Mesenchymal stem cell (in vitro differentiated cells and primary cell): ENCODE measurements around the gene QSOX1.

ENCODE experiments used
- DNase-seq: peaks from one replicate; pipeline ENCODE4 v3.0.0-alpha.2; 2013
- H2AFZ ChIP-seq: one replicate; pipeline ENCODE4 v1.6.1; 2013; ENCODE audit warnings: low read depth, mild to moderate bottlenecking, control low read depth, inconsistent platforms, low read length, moderate library complexity
- H2AK5ac ChIP-seq: 2 replicates; pipeline ENCODE4 v1.6.1; 2013; ENCODE audit warnings: low read length, moderate library complexity, mild to moderate bottlenecking, inconsistent platforms; ENCODE audit not compliant: severe bottlenecking
- H2BK120ac ChIP-seq: one replicate; pipeline ENCODE4 v1.6.1; 2013; ENCODE audit warnings: low read depth, mild to moderate bottlenecking, inconsistent platforms, low read length, moderate library complexity
- H2BK12ac ChIP-seq, 2 experiments: one replicate each; pipeline ENCODE4 v1.6.1; 2013; ENCODE audit warnings: inconsistent platforms in 2 of 2, low read length in 2 of 2, mild to moderate bottlenecking in 2 of 2, moderate library complexity in 2 of 2, control low read depth in 1 of 2
- H2BK15ac ChIP-seq: one replicate; pipeline ENCODE4 v1.6.1; 2013; ENCODE audit warnings: mild to moderate bottlenecking, low read depth, inconsistent platforms; ENCODE audit not compliant: poor library complexity, severe bottlenecking
- H2BK5ac ChIP-seq: 2 replicates; pipeline ENCODE4 v1.6.1; 2013; ENCODE audit warnings: low read depth, mild to moderate bottlenecking, low read length, control low read depth, inconsistent platforms; ENCODE audit not compliant: poor library complexity, severe bottlenecking
- H3K14ac ChIP-seq, 2 experiments: one replicate each; pipeline ENCODE4 v1.6.1; 2013; ENCODE audit warnings: inconsistent platforms in 2 of 2, low read length in 2 of 2, control low read depth in 1 of 2, mild to moderate bottlenecking in 1 of 2, moderate library complexity in 1 of 2
- H3K18ac ChIP-seq, 2 experiments: one replicate each; pipeline ENCODE4 v1.6.1; 2013; ENCODE audit warnings: inconsistent platforms in 2 of 2, low read length in 2 of 2, control low read depth in 1 of 2, low read depth in 1 of 2, mild to moderate bottlenecking in 1 of 2
- H3K23ac ChIP-seq, 2 experiments: one replicate each; pipeline ENCODE4 v1.6.1; 2013; ENCODE audit warnings: inconsistent platforms in 2 of 2, low read length in 2 of 2, mild to moderate bottlenecking in 2 of 2, moderate library complexity in 2 of 2, control low read depth in 1 of 2
- H3K27ac ChIP-seq: 2 replicates; pipeline ENCODE4 v1.5.1; 2013; ENCODE audit warnings: mild to moderate bottlenecking, moderate library complexity, low read length, control low read depth, inconsistent platforms; ENCODE audit not compliant: poor library complexity, severe bottlenecking
- H3K27me3 ChIP-seq, 2 experiments: 2 replicates each; pipeline versions ENCODE4 v1.6.1 to v1.7.0; 2013; ENCODE audit warnings: low read length in 2 of 2, mild to moderate bottlenecking in 2 of 2, moderate library complexity in 2 of 2, control low read depth in 1 of 2, inconsistent platforms in 1 of 2; ENCODE audit not compliant: control insufficient read depth in 1 of 2, insufficient read depth in 1 of 2
- H3K36me3 ChIP-seq, 2 experiments: 2 replicates each; pipeline versions ENCODE4 v1.6.1 to v1.7.0; 2013; ENCODE audit warnings: low read length in 2 of 2, control low read depth in 1 of 2, inconsistent platforms in 1 of 2, low read depth in 1 of 2, mild to moderate bottlenecking in 1 of 2; ENCODE audit not compliant: insufficient read depth in 2 of 2, control insufficient read depth in 1 of 2
- H3K4ac ChIP-seq, 2 experiments: one replicate each; pipeline ENCODE4 v1.6.1; 2013; ENCODE audit warnings: inconsistent platforms in 2 of 2, low read length in 2 of 2, mild to moderate bottlenecking in 2 of 2, moderate library complexity in 2 of 2, control low read depth in 1 of 2, low read depth in 1 of 2
- H3K4me1 ChIP-seq: 2 replicates; pipeline ENCODE4 v1.6.1; 2013; ENCODE audit warnings: low read depth, low read length, control low read depth; ENCODE audit not compliant: control insufficient read depth, insufficient read depth
- H3K4me2 ChIP-seq: 2 replicates; pipeline ENCODE4 v1.6.1; 2013; ENCODE audit warnings: low read length, mild to moderate bottlenecking, inconsistent platforms; ENCODE audit not compliant: poor library complexity, severe bottlenecking
- H3K4me3 ChIP-seq, 2 experiments: 2 replicates each; pipeline versions ENCODE4 v1.5.1 to v1.7.0; 2013; ENCODE audit warnings: low read length in 2 of 2, mild to moderate bottlenecking in 2 of 2, control low read depth in 1 of 2, low read depth in 1 of 2; ENCODE audit not compliant: insufficient read depth in 1 of 2
- H3K79me1 ChIP-seq: replicated peaks from 2 replicates; pipeline ENCODE4 v1.6.1; 2013; ENCODE audit warnings: mild to moderate bottlenecking, control low read depth, low read length, inconsistent platforms; ENCODE audit not compliant: poor library complexity, severe bottlenecking
- H3K9ac ChIP-seq: 2 replicates; pipeline ENCODE4 v1.7.0; 2013; ENCODE audit warnings: mild to moderate bottlenecking, low read length, moderate library complexity
- H3K9me3 ChIP-seq: 2 replicates; pipeline ENCODE4 v1.7.0; 2013; ENCODE audit warnings: mild to moderate bottlenecking, low read length; ENCODE audit not compliant: control insufficient read depth
- H4K8ac ChIP-seq: one replicate; pipeline ENCODE4 v1.6.1; 2013; ENCODE audit warnings: inconsistent platforms, mild to moderate bottlenecking, low read length, moderate library complexity
- H4K91ac ChIP-seq: one replicate; pipeline ENCODE4 v1.6.1; 2013; ENCODE audit warnings: mild to moderate bottlenecking, low read length, inconsistent platforms
- WGBS: methylation state at CpG from one replicate; pipeline ENCODE4 v1.1.7; 2013; ENCODE audit warnings: mixed read lengths; 5-methylcytosine and 5-hydroxymethylcytosine counted together

Gene QSOX1

GRCh38 chr1:180185281-180185680 is 30.6 kb downstream of the QSOX1 start:
- 85% methylated on average over 5 of the region's 5 CpGs for WGBS
- Histone ChIP-seq H2BK5ac (no peak overlapping the region), H3K9ac (no peak overlapping the region), H3K4ac (no peak overlapping the region), H3K27me3 (no peaks in the 10 kb centered on the region), H3K18ac (no peak overlapping the region), H3K23ac (no peak overlapping the region), H4K91ac (no peak overlapping the region), H3K14ac (no peak overlapping the region), H2BK15ac (peak overlapping the region; percentile 23), H3K27ac (no peak overlapping the region), H2BK12ac (no peak overlapping the region), H3K4me2 (no peak overlapping the region), H3K4me1 (peaks cover 10% of the 10 kb centered on the region), H3K9me3 (no peaks in the 10 kb centered on the region), H2BK120ac (no peak overlapping the region), H3K79me1 (peaks cover 4% of the 10 kb centered on the region), H2AK5ac (no peak overlapping the region), H4K8ac (no peak overlapping the region), H3K4me3 (no peak overlapping the region), H2AFZ (no peak overlapping the region), H3K36me3 (peaks cover 72 to 83% of the 10 kb centered on the region in 2 experiments)
- DNase-seq: no peak

DNA sequence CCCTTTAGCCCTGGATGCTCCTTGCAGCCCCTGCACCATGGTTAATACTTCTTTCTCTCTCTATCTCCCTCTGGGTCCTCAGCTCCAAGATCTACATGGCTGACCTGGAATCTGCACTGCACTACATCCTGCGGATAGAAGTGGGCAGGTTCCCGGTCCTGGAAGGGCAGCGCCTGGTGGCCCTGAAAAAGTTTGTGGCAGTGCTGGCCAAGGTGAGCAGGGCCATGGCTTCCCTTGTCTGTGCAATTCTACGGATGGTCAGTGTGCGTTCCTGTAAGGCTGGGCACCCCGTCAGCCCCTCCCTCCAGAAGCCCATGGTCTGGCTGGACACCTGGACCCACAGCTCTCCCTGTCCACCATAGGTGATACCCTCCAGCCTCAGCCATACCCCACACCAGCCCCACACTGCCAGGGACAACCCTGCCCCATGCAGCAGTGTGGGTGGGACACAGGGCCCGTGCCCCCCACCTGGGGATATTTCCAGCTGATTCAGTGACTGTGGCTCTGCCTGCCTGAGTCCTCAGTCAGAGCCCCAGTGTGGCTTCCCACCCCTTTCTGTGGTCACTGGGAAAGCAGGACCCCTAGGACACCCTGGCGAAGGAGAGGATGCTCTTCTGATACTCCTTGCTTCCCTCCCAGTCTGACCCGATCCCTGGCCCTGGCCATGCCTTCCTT is 31.4 kb downstream of the QSOX1 start:
- H4K91ac ChIP-seq: no peak overlapping the region
- peaks cover 7% of the 10 kb centered on the region for H3K79me1 ChIP-seq
- H2BK120ac ChIP-seq: no peak overlapping the region
- no peak overlapping the region for H2AK5ac ChIP-seq
- no peak overlapping the region for H3K18ac ChIP-seq
- H2BK5ac ChIP-seq: no peak overlapping the region
- H3K36me3 ChIP-seq: peaks cover 79 to 91% of the 10 kb centered on the region in 2 experiments
- no peaks in the 10 kb centered on the region for H3K27me3 ChIP-seq
- H2AFZ ChIP-seq: no peak overlapping the region
- no peak overlapping the region for H4K8ac ChIP-seq
- no peak overlapping the region for H3K4ac ChIP-seq
- H3K4me3 ChIP-seq: no peak overlapping the region
- no peak overlapping the region for H2BK15ac ChIP-seq
- no peak overlapping the region for H3K14ac ChIP-seq
- WGBS: over 99% methylated on average over 8 of the region's 9 CpGs
- no peak overlapping the region for H3K27ac ChIP-seq
- H3K9ac ChIP-seq: no peak overlapping the region
- H3K9me3 ChIP-seq: no peaks in the 10 kb centered on the region
- H3K23ac ChIP-seq: no peak overlapping the region
- no peak overlapping the region for H3K4me2 ChIP-seq
- H3K4me1 ChIP-seq: peaks cover 10% of the 10 kb centered on the region
- DNase-seq: no peak
- no peak overlapping the region for H2BK12ac ChIP-seq

- no peak overlapping the region for H3K9ac ChIP-seq
- no peak overlapping the region for H4K91ac ChIP-seq
- H3K36me3 ChIP-seq: peaks cover 84 to 91% of the 10 kb centered on the region in 2 experiments
- no peak overlapping the region for H2AFZ ChIP-seq
- H3K4me2 ChIP-seq: no peak overlapping the region
- no peak overlapping the region for H2BK120ac ChIP-seq
- H2AK5ac ChIP-seq: no peak overlapping the region
- no peak overlapping the region for H2BK12ac ChIP-seq
- peaks cover 10% of the 10 kb centered on the region for H3K4me1 ChIP-seq
- no peak overlapping the region for H3K23ac ChIP-seq
- H3K4ac ChIP-seq: no peak overlapping the region
- WGBS: 60% methylated on average over 8 of the region's 8 CpGs
- H2BK15ac ChIP-seq: no peak overlapping the region
- no peak overlapping the region for H3K4me3 ChIP-seq
- H3K14ac ChIP-seq: no peak overlapping the region
- no peak overlapping the region for H4K8ac ChIP-seq
- no peaks in the 10 kb centered on the region for H3K27me3 ChIP-seq
- DNase-seq: peak; percentile 8
- no peaks in the 10 kb centered on the region for H3K9me3 ChIP-seq
- no peak overlapping the region for H2BK5ac ChIP-seq
- no peak overlapping the region for H3K18ac ChIP-seq
- no peak overlapping the region for H3K27ac ChIP-seq
- peaks cover 12% of the 10 kb centered on the region for H3K79me1 ChIP-seq
Measured at GRCh38 chr1:180186831-180187230, 32.2 kb downstream of the QSOX1 start.

DNA sequence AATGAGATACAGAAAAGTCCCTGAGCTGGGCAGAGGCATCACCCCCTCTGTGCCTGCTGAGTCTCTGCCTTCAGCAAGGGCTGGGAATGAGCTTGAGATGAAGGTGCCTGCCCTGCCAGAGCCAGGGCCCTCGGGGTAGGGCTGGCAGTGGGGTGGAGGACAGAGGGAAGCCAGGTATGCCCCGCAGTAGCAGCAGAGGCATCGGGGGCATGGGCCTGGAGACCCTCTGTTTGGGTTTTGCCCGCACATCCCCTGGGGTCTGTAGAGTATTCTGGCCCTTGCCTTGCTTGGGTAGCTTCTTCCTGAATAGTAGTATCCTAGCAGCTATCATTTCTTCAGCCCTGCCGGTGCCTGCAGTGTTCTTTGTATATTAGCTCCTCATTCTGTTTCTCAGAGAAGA is 33.0 kb downstream of the QSOX1 start:
- WGBS: 97% methylated on average over 5 of the region's 5 CpGs
- no peak overlapping the region for H2BK5ac ChIP-seq

More for the DNA sequence above, 33.0 kb downstream of the QSOX1 start:
- no peak overlapping the region for H4K8ac ChIP-seq
- no peaks in the 10 kb centered on the region for H3K9me3 ChIP-seq
- no peak overlapping the region for H3K4me2 ChIP-seq
- H3K23ac ChIP-seq: no peak overlapping the region
- no peak for DNase-seq
- peaks cover 14% of the 10 kb centered on the region for H3K79me1 ChIP-seq
- H3K18ac ChIP-seq: no peak overlapping the region
- H2AFZ ChIP-seq: no peak overlapping the region
- no peak overlapping the region for H3K27ac ChIP-seq
- H2BK12ac ChIP-seq: no peak overlapping the region
- H3K4me3 ChIP-seq: no peak overlapping the region
- no peaks in the 10 kb centered on the region for H3K27me3 ChIP-seq
- no peak overlapping the region for H3K9ac ChIP-seq
- no peak overlapping the region for H2AK5ac ChIP-seq
- no peak overlapping the region for H2BK120ac ChIP-seq
- peaks cover 83 to 85% of the 10 kb centered on the region in 2 experiments for H3K36me3 ChIP-seq
- no peak overlapping the region for H3K4ac ChIP-seq
- H3K4me1 ChIP-seq: peaks cover 10% of the 10 kb centered on the region
- H4K91ac ChIP-seq: no peak overlapping the region
- H3K14ac ChIP-seq: no peak overlapping the region
- no peak overlapping the region for H2BK15ac ChIP-seq
